DOHH2 (cell line): ENCODE measurements around the gene KIF21B.

Source experiments
- H3F3A ChIP-seq: fragments of 200-600 bp; sonication (generic), shearing (Covaris generic); 2 replicates; pipeline ENCODE4 v1.6.0; 2016; ENCODE audit warnings: antibody characterized with exemption, mild to moderate bottlenecking; ENCODE audit not compliant: control insufficient read depth, insufficient read depth
- H3K27ac ChIP-seq: fragments of 200-600 bp; sonication (generic); 2 replicates; pipeline ENCODE4 v1.5.1; 2014; ENCODE audit warnings: low read depth, mild to moderate bottlenecking, low read length, moderate library complexity
- H3K27me3 ChIP-seq: fragments of 200-600 bp; sonication (generic); 2 replicates; pipeline ENCODE4 v1.6.1; 2014; ENCODE audit warnings: mild to moderate bottlenecking, low read length, mixed read lengths; ENCODE audit not compliant: control insufficient read depth
- H3K36me3 ChIP-seq: fragments of 200-600 bp; sonication (generic); 2 replicates; pipeline ENCODE4 v1.6.1; 2014; ENCODE audit warnings: mild to moderate bottlenecking, low read length, moderate library complexity, mixed read lengths; ENCODE audit not compliant: control insufficient read depth
- H3K4me1 ChIP-seq: fragments of 200-600 bp; sonication (generic); 2 replicates; pipeline ENCODE4 v1.6.1; 2014; ENCODE audit warnings: mild to moderate bottlenecking, low read length, mixed read lengths; ENCODE audit not compliant: control insufficient read depth
- H3K4me2 ChIP-seq: fragments of 200-600 bp; sonication (generic); 2 replicates; pipeline ENCODE4 v1.6.0; 2014; ENCODE audit warnings: mild to moderate bottlenecking, low read length, moderate library complexity
- H3K4me3 ChIP-seq: fragments of 200-600 bp; sonication (generic); 2 replicates; pipeline ENCODE4 v1.5.1; 2014; ENCODE audit warnings: mild to moderate bottlenecking, low read length, mixed read lengths
- H3K79me2 ChIP-seq: fragments of 200-600 bp; sonication (generic); 2 replicates; pipeline ENCODE4 v1.6.1; 2014; ENCODE audit warnings: mild to moderate bottlenecking, low read length, mixed read lengths; ENCODE audit not compliant: control insufficient read depth
- H3K9me2 ChIP-seq: fragments of 200-600 bp; sonication (generic); replicated peaks from 2 replicates; pipeline ENCODE4 v1.6.1; 2014; ENCODE audit warnings: mild to moderate bottlenecking, low read length, mixed read lengths; ENCODE audit not compliant: control insufficient read depth
- H3K9me3 ChIP-seq: fragments of 200-600 bp; sonication (generic); 2 replicates; pipeline ENCODE4 v1.6.1; 2014; ENCODE audit warnings: antibody characterized with exemption, low read length, mixed read lengths; ENCODE audit not compliant: control insufficient read depth, insufficient read depth
- H4K20me1 ChIP-seq: fragments of 200-600 bp; sonication (generic); 2 replicates; pipeline ENCODE4 v1.6.0; 2014; ENCODE audit warnings: low read depth, mild to moderate bottlenecking, antibody characterized with exemption, low read length, moderate library complexity; ENCODE audit not compliant: control insufficient read depth, insufficient read depth
- CTCF ChIP-seq: fragments of 200-600 bp; sonication (generic); IDR thresholded peaks from one replicate; pipeline ENCODE4 v1.5.1; 2014; ENCODE audit warnings: antibody characterized with exemption, mild to moderate bottlenecking, low read depth, low read length; ENCODE audit not compliant: poor library complexity, severe bottlenecking
- EZH2phosphoT487 ChIP-seq: fragments of 200-600 bp; sonication (generic); IDR thresholded peaks from 2 replicates; pipeline ENCODE4 v1.6.1; 2017; ENCODE audit warnings: borderline replicate concordance, mild to moderate bottlenecking, antibody characterized with exemption, low read length, moderate library complexity, mixed read lengths

KIF21B gene

GRCh38 chr1:201020040-201020591 lies 3.4 kb downstream of the KIF21B start:
- peaks cover 54% of the 10 kb centered on the region for H3K79me2 ChIP-seq
- H3K4me1 ChIP-seq, result peaks cover 76% of the 10 kb centered on the region
- no peak for TF ChIP-seq CTCF
- no peak for TF ChIP-seq EZH2phosphoT487
- no peaks in the 10 kb centered on the region for H3K9me3 ChIP-seq
- peaks cover 3% of the 10 kb centered on the region; the same call in 1 of the 2 replicates for H4K20me1 ChIP-seq
- peak overlapping the region; percentile 95 for H3K27ac ChIP-seq
- H3K36me3 ChIP-seq, result peaks cover 4% of the 10 kb centered on the region; the same call in 1 of the 2 replicates
- peak overlapping the region; percentile 84 for H3K4me3 ChIP-seq
- no peaks in the 10 kb centered on the region for H3K27me3 ChIP-seq
- peaks cover 15% of the 10 kb centered on the region for H3F3A ChIP-seq
- peak overlapping the region; percentile 98 for H3K4me2 ChIP-seq
- H3K9me2 ChIP-seq, result no peaks in the 10 kb centered on the region

GRCh38 chr1:201019321-201019977 lies 4.1 kb downstream of the KIF21B start:
- Histone ChIP-seq H4K20me1 (peaks cover 3% of the 10 kb centered on the region; the same call in 1 of the 2 replicates), H3K36me3 (peaks cover 4% of the 10 kb centered on the region; the same call in 1 of the 2 replicates), H3K9me2 (no peaks in the 10 kb centered on the region), H3K4me3 (peak overlapping the region; percentile 84), H3K4me1 (peaks cover 69% of the 10 kb centered on the region), H3K27ac (peak overlapping the region; percentile 95), H3K4me2 (peak overlapping the region; percentile 98), H3K27me3 (no peaks in the 10 kb centered on the region), H3F3A (peaks cover 15% of the 10 kb centered on the region), H3K79me2 (peaks cover 58% of the 10 kb centered on the region), H3K9me3 (no peaks in the 10 kb centered on the region)
- no peak for TF ChIP-seq EZH2phosphoT487
- no peak for TF ChIP-seq CTCF

- Histone ChIP-seq H3K27ac (no peak overlapping the region), H3K9me2 (no peaks in the 10 kb centered on the region), H4K20me1 (peaks cover 3% of the 10 kb centered on the region; the same call in 1 of the 2 replicates)
These were observed 5.7 kb downstream of the KIF21B start for GRCh38 chr1:201017828-201018163.

More at GRCh38 chr1:201017828-201018163, 5.7 kb downstream of the KIF21B start:
- H3K27me3 ChIP-seq, result no peaks in the 10 kb centered on the region
- peaks cover 2% of the 10 kb centered on the region; the same call in 1 of the 2 replicates for H3K36me3 ChIP-seq
- no peak overlapping the region for H3K4me2 ChIP-seq
- H3K4me1 ChIP-seq, result peaks cover 60% of the 10 kb centered on the region
- no peaks in the 10 kb centered on the region for H3K9me3 ChIP-seq
- peaks cover 55% of the 10 kb centered on the region for H3K79me2 ChIP-seq
- H3F3A ChIP-seq, result peaks cover 15% of the 10 kb centered on the region
- TF ChIP-seq CTCF, result no peak
- no peak for TF ChIP-seq EZH2phosphoT487
- no peak overlapping the region for H3K4me3 ChIP-seq
